Measurements from ENCODE around the gene GRID2IP.
"Not testable (repeated sequence)": the region's sequence is repeated elsewhere in the genome, so short reads cannot be mapped to it uniquely, and the experiment has no call there.

Gene GRID2IP

GRCh38 chr7:6551016-6551511 lies at the start of gene GRID2IP:
Gene GRID2IP, minus strand, starts transcription at chr7:6551461. Its CDS starts 25 bp downstream, at chr7:6551436.
- FAIRE-seq, result no peak

GRCh38 chr7:6600093-6600492 lies 48.8 kb upstream of the GRID2IP start:
- no peak for FAIRE-seq

GRCh38 chr7:6590645-6591110 lies 39.4 kb upstream of the GRID2IP start:
- FAIRE-seq, result no peak

GRCh38 chr7:6589829-6590644 lies 38.8 kb upstream of the GRID2IP start, which contains the start of gene INTS15:
Gene INTS15, plus strand, starts transcription at chr7:6590021. Its CDS starts 263 bp downstream, at chr7:6590284.
- no peak for FAIRE-seq

GRCh38 chr7:6589151-6589828 lies 38.0 kb upstream of the GRID2IP start:
- no peak for FAIRE-seq

GRCh38 chr7:6588566-6588965 lies 37.3 kb upstream of the GRID2IP start:
- no peak for FAIRE-seq

GRCh38 chr7:6585746-6586432 lies 34.6 kb upstream of the GRID2IP start:
- FAIRE-seq, result not testable (repeated sequence)

GRCh38 chr7:6579446-6579845 lies 28.2 kb upstream of the GRID2IP start:
- no peak for FAIRE-seq

- no peak for FAIRE-seq
These were observed 27.1 kb upstream of the GRID2IP start for GRCh38 chr7:6578114-6579084.

GRCh38 chr7:6577369-6578113 lies 26.3 kb upstream of the GRID2IP start, which contains the start of gene ZDHHC4:
Gene ZDHHC4, plus strand, starts transcription at chr7:6577454. Its CDS starts 3,108 bp downstream, at chr7:6580562.
- FAIRE-seq, result no peak

GRCh38 chr7:6576867-6577368 lies 25.7 kb upstream of the GRID2IP start:
- FAIRE-seq, result not testable (repeated sequence)

- no peak for FAIRE-seq
These were observed 25.0 kb upstream of the GRID2IP start for GRCh38 chr7:6576024-6576866.

- no peak for FAIRE-seq
These were observed 24.2 kb upstream of the GRID2IP start for GRCh38 chr7:6575281-6576023.

GRCh38 chr7:6571160-6571779 lies 20.0 kb upstream of the GRID2IP start:
- no peak for FAIRE-seq

- no peak for FAIRE-seq
These were observed 16.6 kb upstream of the GRID2IP start for GRCh38 chr7:6567886-6568285.

GRCh38 chr7:6565655-6566054 lies 14.4 kb upstream of the GRID2IP start:
- FAIRE-seq, result no peak

GRCh38 chr7:6563936-6564770 lies 12.9 kb upstream of the GRID2IP start:
- FAIRE-seq, result no peak

GRCh38 chr7:6562106-6562505 lies 10.8 kb upstream of the GRID2IP start:
- FAIRE-seq, result no peak
